ENCODE results near the gene SHANK1. TPM values are rescaled to one million over a fixed set of nuclear protein-coding genes. Genes with fewer than 3 reads are reported as not detected.

The SHANK1 gene
- total RNA-seq, 4 donors from 2014 or later: 0.42 to 6.6 TPM; not detected in 2

- no peak for DNase-seq (ENCODE audit: low spot score in 2 of 2)
- 52% methylated on average over 6 of the region's 6 CpGs for WGBS
- no peaks in the 10 kb centered on the region for H3K36me3 ChIP-seq
Measured at GRCh38 chr19:50646074-50646807, 73.4 kb downstream of the SHANK1 start.

GRCh38 chr19:50645107-50645506, 74.5 kb downstream of the SHANK1 start:
- 80% methylated on average over 6 of the region's 6 CpGs for WGBS
- H3K4me3 ChIP-seq: no peak overlapping the region
- no peaks in the 10 kb centered on the region for H3K4me1 ChIP-seq
- no peak overlapping the region for H3K27ac ChIP-seq
- peaks cover 76% of the 10 kb centered on the region for H3K27me3 ChIP-seq
- H3K36me3 ChIP-seq: no peaks in the 10 kb centered on the region
- no peak for DNase-seq (ENCODE audit: low spot score in 2 of 2)
- TF ChIP-seq POLR2A (IDR thresholded peaks at IDR 0.05) (no peak), CTCF (IDR thresholded peaks at IDR 0.05) (no peak), EP300 (IDR thresholded peaks at IDR 0.05) (no peak), POLR2AphosphoS5 (IDR thresholded peaks at IDR 0.05) (no peak)
- H3K9me3 ChIP-seq: no peaks in the 10 kb centered on the region

More at GRCh38 chr19:50646074-50646807, 73.4 kb downstream of the SHANK1 start:
- H3K9me3 ChIP-seq: no peaks in the 10 kb centered on the region
- H3K4me3 ChIP-seq: no peak overlapping the region
- H3K4me1 ChIP-seq: no peaks in the 10 kb centered on the region
- no peak overlapping the region for H3K27ac ChIP-seq
- TF ChIP-seq CTCF (IDR thresholded peaks at IDR 0.05) (no peak), POLR2A (IDR thresholded peaks at IDR 0.05) (no peak), EP300 (IDR thresholded peaks at IDR 0.05) (no peak), POLR2AphosphoS5 (IDR thresholded peaks at IDR 0.05) (no peak)
- peaks cover 70% of the 10 kb centered on the region for H3K27me3 ChIP-seq

GRCh38 chr19:50644315-50644915, 75.2 kb downstream of the SHANK1 start:
- Histone ChIP-seq H3K27me3 (peaks cover 81% of the 10 kb centered on the region), H3K36me3 (no peaks in the 10 kb centered on the region), H3K9me3 (no peaks in the 10 kb centered on the region), H3K27ac (no peak overlapping the region), H3K4me3 (no peak overlapping the region), H3K4me1 (peaks cover 1% of the 10 kb centered on the region)
- no peak for DNase-seq (ENCODE audit: low spot score in 2 of 2)
- TF ChIP-seq POLR2AphosphoS5 (IDR thresholded peaks at IDR 0.05) (no peak), CTCF (IDR thresholded peaks at IDR 0.05) (no peak), POLR2A (IDR thresholded peaks at IDR 0.05) (no peak), EP300 (IDR thresholded peaks at IDR 0.05) (no peak)
- 55% methylated on average over 1 of the region's 1 CpG for whole genome bisulfite sequencing

DNA sequence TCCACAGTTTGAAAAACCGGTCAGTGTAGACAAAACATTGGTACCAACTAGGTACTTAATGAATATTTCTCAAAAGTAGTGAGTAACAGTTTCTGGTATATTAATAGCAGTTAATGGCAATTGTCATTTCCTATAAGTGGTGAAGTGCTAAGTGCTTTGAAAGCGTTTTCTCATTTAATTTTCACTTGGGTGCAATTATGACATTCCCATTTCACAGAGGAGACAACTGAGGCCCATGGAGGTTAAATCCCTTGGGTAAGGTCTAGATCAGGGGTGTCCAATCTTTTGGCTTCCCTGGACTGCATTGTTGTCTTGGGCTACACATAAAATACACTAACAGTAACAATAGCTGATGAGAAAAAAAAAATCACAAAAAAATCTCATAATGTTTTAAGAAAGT, 79.2 kb downstream of the SHANK1 start:
- Histone ChIP-seq H3K4me3 (no peak overlapping the region), H3K27me3 (peaks cover 79% of the 10 kb centered on the region), H3K4me1 (peaks cover 7% of the 10 kb centered on the region), H3K36me3 (no peaks in the 10 kb centered on the region), H3K9me3 (no peaks in the 10 kb centered on the region), H3K27ac (no peak overlapping the region)
- TF ChIP-seq POLR2A (IDR thresholded peaks at IDR 0.05) (no peak), POLR2AphosphoS5 (IDR thresholded peaks at IDR 0.05) (no peak), CTCF (IDR thresholded peaks at IDR 0.05) (no peak), EP300 (IDR thresholded peaks at IDR 0.05) (no peak)
- DNase-seq (ENCODE audit: low spot score in 2 of 2): no peak
- WGBS: 47% methylated on average over 2 of the region's 2 CpGs

Data from suprapubic skin (tissue), 4 donors.